ENCODE results near the gene TSHZ2. TPM values are rescaled to one million over a fixed set of nuclear protein-coding genes. Genes with fewer than 3 reads are reported as not detected.

TSHZ2 gene
- polyA plus RNA-seq, 1 donor from 2014 or later, result 4.6 TPM

- no peak for TF ChIP-seq CTCF (IDR thresholded peaks at IDR 0.05; ENCODE audit: poor library complexity, severe bottlenecking)
- no peak for TF ChIP-seq POLR2AphosphoS5 (IDR thresholded peaks at IDR 0.05)
Observed at GRCh38 chr20:53045941-53046340, 73.8 kb downstream of the TSHZ2 start (continued).

- H4K20me1 ChIP-seq (ENCODE audit: insufficient read depth), result no peaks in the 10 kb centered on the region
- H3F3A ChIP-seq (ENCODE audit: insufficient read depth, low read length, poor library complexity, severe bottlenecking), result no peaks in the 10 kb centered on the region
- H3K36me3 ChIP-seq (ENCODE audit: insufficient read depth, low read length), result no peaks in the 10 kb centered on the region
- H3K79me2 ChIP-seq (replicated peaks; ENCODE audit: insufficient read depth, low read length), result no peaks in the 10 kb centered on the region
- TF ChIP-seq CTCF (IDR thresholded peaks at IDR 0.05; ENCODE audit: poor library complexity, severe bottlenecking), result no peak
- TF ChIP-seq SMC3 (conservative IDR thresholded peaks at IDR 0.05; ENCODE audit: poor library complexity), result no peak
- TF ChIP-seq EP300 (conservative IDR thresholded peaks at IDR 0.05; ENCODE audit: poor library complexity, severe bottlenecking), result no peak
- no peak for TF ChIP-seq RAD21 (conservative IDR thresholded peaks at IDR 0.05)
- no peak for TF ChIP-seq MXI1 (conservative IDR thresholded peaks at IDR 0.05; ENCODE audit: poor library complexity, severe bottlenecking)
- H3K4me2 ChIP-seq (ENCODE audit: low read length), result no peak overlapping the region
- no peaks in the 10 kb centered on the region for H3K27me3 ChIP-seq (ENCODE audit: insufficient read depth, low read depth, low read length)
- no peak overlapping the region for H3K27ac ChIP-seq (ENCODE audit: low read length)
- peaks cover 5% of the 10 kb centered on the region for H3K9me3 ChIP-seq (ENCODE audit: low read length)
- H3K9me2 ChIP-seq (ENCODE audit: insufficient read depth, low read length), result no peaks in the 10 kb centered on the region
- no peak overlapping the region for H3K9ac ChIP-seq (ENCODE audit: low read length)
- no peak overlapping the region for H3K4me3 ChIP-seq (ENCODE audit: low read length)
- no peak overlapping the region for H2AFZ ChIP-seq (ENCODE audit: low read depth, low read length)
Observed at GRCh38 chr20:53047203-53047602, 75.0 kb downstream of the TSHZ2 start.

- no peaks in the 10 kb centered on the region for H3K27me3 ChIP-seq (ENCODE audit: insufficient read depth, low read depth, low read length)
- no peak overlapping the region for H3K27ac ChIP-seq (ENCODE audit: low read length)
- no peaks in the 10 kb centered on the region for H3K79me2 ChIP-seq (replicated peaks; ENCODE audit: insufficient read depth, low read length)
- H3K4me2 ChIP-seq (ENCODE audit: low read length), result no peak overlapping the region
- H3K9me3 ChIP-seq (ENCODE audit: low read length), result peaks cover 5% of the 10 kb centered on the region
- TF ChIP-seq EZH2 (IDR thresholded peaks at IDR 0.05; ENCODE audit: borderline replicate concordance, insufficient read depth, low read length, poor library complexity, severe bottlenecking) (no peak), EP300 (conservative IDR thresholded peaks at IDR 0.05; ENCODE audit: poor library complexity, severe bottlenecking) (no peak), CTCF (IDR thresholded peaks at IDR 0.05; ENCODE audit: poor library complexity, severe bottlenecking) (no peak), MXI1 (conservative IDR thresholded peaks at IDR 0.05; ENCODE audit: poor library complexity, severe bottlenecking) (no peak), RAD21 (conservative IDR thresholded peaks at IDR 0.05) (no peak), POLR2AphosphoS5 (IDR thresholded peaks at IDR 0.05) (no peak), REST (IDR thresholded peaks at IDR 0.05; ENCODE audit: borderline replicate concordance) (no peak)
- no peaks in the 10 kb centered on the region for H3K36me3 ChIP-seq (ENCODE audit: insufficient read depth, low read length)
- no peak overlapping the region for H2AFZ ChIP-seq (ENCODE audit: low read depth, low read length)
- H3K9ac ChIP-seq (ENCODE audit: low read length), result no peak overlapping the region
- no peak overlapping the region for H3K4me3 ChIP-seq (ENCODE audit: low read length)
- H3K9me2 ChIP-seq (ENCODE audit: insufficient read depth, low read length), result no peaks in the 10 kb centered on the region
- no peaks in the 10 kb centered on the region for H4K20me1 ChIP-seq (ENCODE audit: insufficient read depth)
- H3F3A ChIP-seq (ENCODE audit: insufficient read depth, low read length, poor library complexity, severe bottlenecking), result no peaks in the 10 kb centered on the region
Observed at GRCh38 chr20:53048387-53048786, 76.2 kb downstream of the TSHZ2 start.
